ENCODE results near the gene EHMT1. TPM values are rescaled to one million over a fixed set of nuclear protein-coding genes. Genes with fewer than 3 reads are reported as not detected.

EHMT1 gene
- total and polyA plus RNA-seq, 2 donors (not counting 1 experiment from before 2014, with no cell fraction given): 101 to 394 TPM

DNA sequence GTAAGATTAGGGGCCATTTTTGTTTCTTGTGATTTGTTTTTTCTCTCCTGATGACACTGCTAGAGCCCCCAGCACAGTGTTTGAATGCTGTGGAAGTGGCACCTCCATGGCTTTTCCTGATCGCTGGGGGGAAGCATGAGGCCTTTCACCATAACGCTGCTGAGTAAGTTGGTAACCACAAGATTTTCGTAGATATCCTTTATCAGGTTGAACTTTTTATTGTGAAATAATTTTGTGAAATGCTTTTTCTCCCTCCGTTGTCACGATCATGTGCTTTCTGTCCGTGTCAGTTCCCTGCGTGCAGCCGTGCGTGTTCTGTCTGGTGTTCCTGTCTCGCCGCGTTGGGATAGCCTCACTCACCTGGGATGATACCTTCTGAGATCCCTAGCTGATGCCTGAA, 59.4 kb downstream of the EHMT1 start:
- 72% methylated on average over 3 of the region's 12 CpGs for WGBS (ENCODE audit: insufficient coverage)
- H3K79me2 ChIP-seq (ENCODE audit: control insufficient read depth, insufficient read depth, low read length): peaks cover 90% of the 10 kb centered on the region
- peak overlapping the region; percentile 6 for H3K4me2 ChIP-seq (replicated peaks; ENCODE audit: low read depth, low read length, poor library complexity, severe bottlenecking)
- intact Hi-C loops (cut with micrococcal nuclease): no loop called here
- ATAC-seq (ENCODE audit: low read depth): no peak
- H3K4me3 Mint-ChIP-seq: no peak overlapping the region
- H3K9me3 Mint-ChIP-seq (ENCODE audit: insufficient read depth): no peaks in the 10 kb centered on the region
- no peak for TF ChIP-seq EZH2 (IDR thresholded peaks at IDR 0.05; ENCODE audit: borderline replicate concordance, insufficient read depth, low read depth, low read length, poor library complexity, severe bottlenecking)
- TF ChIP-seq, protein P1, sequence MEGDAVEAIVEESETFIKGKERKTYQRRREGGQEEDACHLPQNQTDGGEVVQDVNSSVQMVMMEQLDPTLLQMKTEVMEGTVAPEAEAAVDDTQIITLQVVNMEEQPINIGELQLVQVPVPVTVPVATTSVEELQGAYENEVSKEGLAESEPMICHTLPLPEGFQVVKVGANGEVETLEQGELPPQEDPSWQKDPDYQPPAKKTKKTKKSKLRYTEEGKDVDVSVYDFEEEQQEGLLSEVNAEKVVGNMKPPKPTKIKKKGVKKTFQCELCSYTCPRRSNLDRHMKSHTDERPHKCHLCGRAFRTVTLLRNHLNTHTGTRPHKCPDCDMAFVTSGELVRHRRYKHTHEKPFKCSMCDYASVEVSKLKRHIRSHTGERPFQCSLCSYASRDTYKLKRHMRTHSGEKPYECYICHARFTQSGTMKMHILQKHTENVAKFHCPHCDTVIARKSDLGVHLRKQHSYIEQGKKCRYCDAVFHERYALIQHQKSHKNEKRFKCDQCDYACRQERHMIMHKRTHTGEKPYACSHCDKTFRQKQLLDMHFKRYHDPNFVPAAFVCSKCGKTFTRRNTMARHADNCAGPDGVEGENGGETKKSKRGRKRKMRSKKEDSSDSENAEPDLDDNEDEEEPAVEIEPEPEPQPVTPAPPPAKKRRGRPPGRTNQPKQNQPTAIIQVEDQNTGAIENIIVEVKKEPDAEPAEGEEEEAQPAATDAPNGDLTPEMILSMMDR (IDR thresholded peaks at IDR 0.05): no peak
- H3K27ac ChIP-seq (ENCODE audit: low read length in 2 of 2): peak overlapping the region in 1 of 2 donors; percentile 61
- CTCF ChIA-PET: interaction anchor here (0.8 to 1.7 kb wide), 3 partner anchors 9 to 94 kb away, joined by 3 to 4 read pairs (median 3); no protein-coding TSS in a partner anchor
- peaks cover 0 to 6% (median 0%) of the 10 kb centered on the region in 3 donors for H3K9me3 ChIP-seq (ENCODE audit: control extremely low read depth in 1 of 3, control insufficient read depth in 2 of 3, insufficient read depth in 1 of 3, low read length in 2 of 3)
- no peak overlapping the region for H3K4me3 ChIP-seq (ENCODE audit: control extremely low read depth in 1 of 5, extremely low read depth in 1 of 5, insufficient read depth in 1 of 5, low read depth in 2 of 5, low read length in 4 of 5)
- H4K20me1 ChIP-seq (ENCODE audit: control insufficient read depth, insufficient read depth, low read length, poor library complexity, severe bottlenecking): no peaks in the 10 kb centered on the region
- POLR2A ChIA-PET: no interaction called here
- peaks cover 61 to 62% of the 10 kb centered on the region in 2 donors for H3K4me1 ChIP-seq (ENCODE audit: control insufficient read depth in 2 of 2, insufficient read depth in 2 of 2, low read length in 2 of 2)
- H3K36me3 ChIP-seq (replicated peaks in 1 of 2; ENCODE audit: control extremely low read depth in 1 of 2, control insufficient read depth in 1 of 2, extremely low read depth in 1 of 2, insufficient read depth in 2 of 2, low read length in 1 of 2): peaks cover 0 to 3% of the 10 kb centered on the region in 2 experiments
- H2AFZ ChIP-seq (ENCODE audit: insufficient read depth, low read depth, low read length, poor library complexity, severe bottlenecking): no peak overlapping the region
- H3K9ac ChIP-seq (ENCODE audit: low read length): no peak overlapping the region
- H3K27me3 Mint-ChIP-seq: no peaks in the 10 kb centered on the region
- H3K27me3 ChIP-seq (replicated peaks in 1 of 4; ENCODE audit: control extremely low read depth in 1 of 4, control insufficient read depth in 3 of 4, insufficient read depth in 4 of 4, low read length in 3 of 4): no peaks in the 10 kb centered on the region
- peak overlapping the region; percentile 77 for H3K27ac Mint-ChIP-seq
- no peak for DNase-seq
- peaks cover 71% of the 10 kb centered on the region for H3K4me1 Mint-ChIP-seq

DNA sequence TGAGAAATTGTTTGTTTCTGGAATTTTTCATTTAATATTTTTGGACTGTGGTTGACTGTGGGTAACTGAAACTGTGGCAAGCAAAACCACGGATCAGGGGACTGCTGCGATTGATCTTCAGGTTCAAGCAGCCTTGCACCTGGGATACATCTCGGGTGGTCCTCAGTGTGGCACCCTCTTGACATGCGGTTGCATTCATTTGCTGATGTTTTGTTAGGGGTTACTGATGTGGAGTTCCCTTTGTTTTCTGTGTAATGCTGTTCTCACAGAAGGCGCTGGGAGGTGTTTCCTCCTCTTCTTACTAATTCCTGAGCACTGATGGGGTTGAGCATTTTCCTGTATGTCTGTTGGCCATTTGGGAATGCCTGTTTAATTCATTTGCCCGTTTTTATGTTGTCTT, 60.4 kb downstream of the EHMT1 start:
- 0% methylated on average over 4 of the region's 6 CpGs for WGBS (ENCODE audit: insufficient coverage)

More for the DNA sequence above, 60.4 kb downstream of the EHMT1 start:
- ChIA-PET POLR2A (interaction anchor here (0.6 to 0.7 kb wide), 4 partner anchors 27 to 60 kb away, joined by 3 to 8 read pairs (median 4); partner anchors contain the start of gene EHMT1), CTCF (interaction anchor here (0.6 to 1.7 kb wide), 3 partner anchors 8 to 93 kb away, joined by 3 to 4 read pairs (median 3); no protein-coding TSS in a partner anchor)
- Histone ChIP-seq H3K4me1 (ENCODE audit: control insufficient read depth in 2 of 2, insufficient read depth in 2 of 2, low read length in 2 of 2) (peaks cover 50 to 53% of the 10 kb centered on the region in 2 donors), H3K9me3 (ENCODE audit: control extremely low read depth in 1 of 3, control insufficient read depth in 2 of 3, insufficient read depth in 1 of 3, low read length in 2 of 3) (peaks cover 0 to 6% (median 0%) of the 10 kb centered on the region in 3 donors), H4K20me1 (ENCODE audit: control insufficient read depth, insufficient read depth, low read length, poor library complexity, severe bottlenecking) (no peaks in the 10 kb centered on the region), H3K4me3 (ENCODE audit: control extremely low read depth in 1 of 5, extremely low read depth in 1 of 5, insufficient read depth in 1 of 5, low read depth in 2 of 5, low read length in 4 of 5) (peak overlapping the region in 3 of 5 experiments; percentile 13 to 18 (median 18)), H2AFZ (ENCODE audit: insufficient read depth, low read depth, low read length, poor library complexity, severe bottlenecking) (no peak overlapping the region), H3K27ac (ENCODE audit: low read length in 2 of 2) (peak overlapping the region; percentile 78 to 90), H3K4me2 (replicated peaks; ENCODE audit: low read depth, low read length, poor library complexity, severe bottlenecking) (peak overlapping the region; percentile 59), H3K9ac (ENCODE audit: low read length) (peak overlapping the region; percentile 24), H3K79me2 (ENCODE audit: control insufficient read depth, insufficient read depth, low read length) (peaks cover 90% of the 10 kb centered on the region), H3K27me3 (replicated peaks in 1 of 4; ENCODE audit: control extremely low read depth in 1 of 4, control insufficient read depth in 3 of 4, insufficient read depth in 4 of 4, low read length in 3 of 4) (no peaks in the 10 kb centered on the region), H3K36me3 (replicated peaks in 1 of 2; ENCODE audit: control extremely low read depth in 1 of 2, control insufficient read depth in 1 of 2, extremely low read depth in 1 of 2, insufficient read depth in 2 of 2, low read length in 1 of 2) (peaks cover 0 to 3% of the 10 kb centered on the region in 2 experiments)
- peak overlapping the region; percentile 77 for H3K4me3 Mint-ChIP-seq
- no peaks in the 10 kb centered on the region for H3K9me3 Mint-ChIP-seq (ENCODE audit: insufficient read depth)
- TF ChIP-seq EZH2 (IDR thresholded peaks at IDR 0.05; ENCODE audit: borderline replicate concordance, insufficient read depth, low read depth, low read length, poor library complexity, severe bottlenecking): no peak
- TF ChIP-seq, protein P1 (IDR thresholded peaks at IDR 0.05): no peak
- peaks cover 65% of the 10 kb centered on the region for H3K4me1 Mint-ChIP-seq
- no peaks in the 10 kb centered on the region for H3K27me3 Mint-ChIP-seq
- DNase-seq (peak; percentile 49), ATAC-seq (ENCODE audit: low read depth) (peak; percentile 53)
- intact Hi-C loops (cut with micrococcal nuclease): loop anchor here (1.0 kb wide), 1 partner anchor 12 kb away; no protein-coding TSS in a partner anchor
- peak overlapping the region; percentile 98 for H3K27ac Mint-ChIP-seq
